ENCODE measurements around the gene EEFSEC.

The EEFSEC gene

DNA sequence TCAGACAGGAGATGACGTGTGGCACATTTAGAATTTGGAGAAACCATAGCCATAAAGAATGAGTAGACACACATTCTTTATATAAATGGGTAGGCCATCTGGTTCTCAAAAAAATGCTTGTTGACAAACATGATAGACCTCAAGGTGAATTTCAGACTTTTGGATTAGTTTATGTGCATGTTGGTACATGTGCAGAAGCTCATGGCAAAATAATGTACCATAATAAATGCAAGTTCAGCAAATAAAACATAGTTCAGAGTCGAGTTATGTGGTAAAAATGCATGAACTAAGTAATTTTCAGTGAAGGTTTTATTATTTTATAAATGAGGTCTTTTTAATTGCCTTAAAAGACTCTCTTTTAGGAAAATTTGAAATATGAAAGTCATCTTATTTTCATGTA is 24.6 kb downstream of the EEFSEC start:
- intact Hi-C loops (cut with DNase I), result loop anchor here (10.0 kb wide), 1 partner anchor 147 kb away; no protein-coding TSS in a partner anchor
- DNase-seq, result no peak

GRCh38 chr3:128178782-128179483 is 25.7 kb downstream of the EEFSEC start:
- intact Hi-C loops (cut with DNase I), result loop anchor here (10.0 kb wide), 1 partner anchor 146 kb away; no protein-coding TSS in a partner anchor

DNA sequence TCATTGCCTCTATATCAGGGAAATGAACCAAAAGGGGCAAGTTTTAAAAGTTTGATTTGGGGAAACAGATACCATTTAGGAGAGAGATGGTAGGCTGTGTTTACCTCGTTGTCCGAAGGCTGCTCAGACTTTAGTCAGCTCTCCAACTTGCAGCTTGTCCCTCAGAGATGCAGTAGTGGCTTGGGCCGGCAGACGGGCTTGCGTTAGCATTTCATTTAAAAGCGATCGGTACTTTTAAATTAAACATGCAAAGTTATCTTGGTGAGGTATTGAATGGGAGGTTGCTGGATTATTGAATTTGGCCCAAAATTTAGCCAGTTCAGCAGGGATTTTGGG is 26.2 kb downstream of the EEFSEC start:
- no peak for DNase-seq
- intact Hi-C loops (cut with DNase I), result loop anchor here (10.0 kb wide), 1 partner anchor 145 kb away; no protein-coding TSS in a partner anchor

More at GRCh38 chr3:128178782-128179483, 25.7 kb downstream of the EEFSEC start:
- no peak for DNase-seq

- intact Hi-C loops (cut with DNase I), result no loop called here
- no peak for DNase-seq
Measured at GRCh38 chr3:128180436-128180835, 27.2 kb downstream of the EEFSEC start.

- no peak for DNase-seq
- intact Hi-C loops (cut with DNase I), result no loop called here
Measured at GRCh38 chr3:128180913-128181312, 27.6 kb downstream of the EEFSEC start.

- no peak for DNase-seq
- intact Hi-C loops (cut with DNase I), result no loop called here
Measured at GRCh38 chr3:128182656-128183055, 29.4 kb downstream of the EEFSEC start.

DNA sequence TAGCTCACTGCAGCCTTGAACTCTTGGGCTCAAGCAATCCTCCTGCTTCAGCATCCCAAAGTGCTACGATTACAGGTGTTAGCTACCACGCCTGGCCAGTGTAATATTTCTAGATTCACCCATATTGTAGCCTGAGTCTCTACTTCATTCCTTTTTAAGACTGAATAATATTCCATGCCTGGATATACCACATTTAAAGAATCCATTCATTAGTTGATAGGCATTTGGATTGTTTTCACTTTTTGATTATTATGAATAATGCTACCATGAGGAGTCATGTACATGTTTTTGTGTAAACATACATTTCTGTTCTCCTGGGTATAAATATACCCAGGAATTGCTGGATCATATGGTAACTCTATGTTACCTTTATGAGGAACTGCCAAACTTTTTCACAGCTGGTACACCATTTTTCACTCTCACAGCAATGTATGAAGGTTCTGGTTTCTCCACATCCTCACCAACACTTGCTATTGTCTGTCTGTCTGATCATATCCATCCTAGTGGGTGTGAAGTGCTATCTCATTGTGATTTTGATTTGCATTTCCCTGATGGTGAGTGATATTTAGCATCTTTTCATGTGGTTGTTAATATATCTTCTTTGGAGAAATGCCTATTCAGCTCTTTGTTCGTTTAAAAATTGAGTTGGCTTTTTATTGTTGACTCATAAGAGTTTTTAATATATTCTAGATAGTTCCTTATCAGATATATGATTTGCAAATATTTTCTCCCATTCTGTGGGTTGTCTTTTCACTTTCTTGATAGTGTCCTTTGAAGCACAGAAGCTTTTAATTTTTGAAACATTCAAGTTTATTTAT is 32.6 kb downstream of the EEFSEC start:
- intact Hi-C loops (cut with DNase I), result no loop called here
- no peak for DNase-seq

DNA sequence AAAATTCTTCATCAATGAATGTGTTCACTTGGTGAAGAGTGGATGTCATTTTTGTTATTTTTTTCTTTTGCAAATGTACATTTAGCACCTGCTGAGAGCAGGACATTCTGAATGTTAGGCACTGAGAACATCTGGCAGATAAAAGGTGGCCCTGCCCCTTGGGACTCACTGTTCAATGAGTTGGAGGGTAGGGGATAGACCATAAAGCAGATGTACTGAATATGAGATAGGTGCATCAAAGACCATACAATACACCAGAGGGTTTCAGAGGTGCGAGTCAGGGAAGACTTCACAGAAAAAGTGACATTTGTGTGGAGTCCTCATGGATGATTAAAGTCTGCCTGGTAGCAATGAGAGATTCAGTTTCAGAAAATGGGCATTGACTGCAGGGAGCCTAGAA is 34.2 kb downstream of the EEFSEC start:
- intact Hi-C loops (cut with DNase I), result no loop called here
- no peak for DNase-seq

DNA sequence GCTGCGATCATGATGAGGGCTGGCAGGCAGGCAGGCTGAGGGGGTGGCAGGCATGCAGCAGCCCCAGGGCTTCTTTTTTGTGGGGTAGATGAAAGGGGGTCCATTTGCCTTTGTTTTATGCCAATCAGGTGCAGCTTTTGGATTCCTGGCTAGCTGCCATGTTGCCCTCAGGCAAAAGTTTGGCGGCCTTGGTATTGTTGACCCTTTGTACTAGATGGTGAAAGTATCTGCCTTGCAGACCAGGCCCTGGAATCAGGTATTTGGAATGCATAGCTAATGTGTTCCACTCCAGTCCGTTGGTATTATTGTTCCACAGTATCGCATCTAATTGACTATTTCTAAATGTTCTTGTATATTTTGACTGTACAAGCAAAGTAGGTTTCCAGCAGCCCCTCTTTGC is 35.0 kb downstream of the EEFSEC start:
- intact Hi-C loops (cut with DNase I), result no loop called here
- DNase-seq, result no peak

DNA sequence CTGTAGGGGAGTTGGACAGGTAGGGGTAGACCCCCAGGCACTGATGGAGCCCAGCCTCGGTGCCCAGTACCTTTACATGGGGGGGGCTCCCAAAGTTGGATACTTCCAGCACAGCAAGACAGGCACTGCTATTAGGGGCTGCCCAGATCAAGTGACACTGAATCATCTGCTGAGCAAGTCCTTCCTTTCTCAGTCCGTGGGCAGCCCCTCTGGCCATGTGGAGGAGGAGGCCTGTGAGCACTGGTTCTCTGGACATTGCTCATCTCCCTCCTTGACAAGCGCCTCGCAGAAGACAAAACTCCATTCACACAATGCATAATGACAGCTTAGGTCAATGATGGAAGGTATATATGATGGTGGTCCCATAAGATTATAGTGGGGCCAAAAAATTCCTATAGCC is 35.7 kb downstream of the EEFSEC start:
- DNase-seq, result no peak
- intact Hi-C loops (cut with DNase I), result no loop called here

DNA sequence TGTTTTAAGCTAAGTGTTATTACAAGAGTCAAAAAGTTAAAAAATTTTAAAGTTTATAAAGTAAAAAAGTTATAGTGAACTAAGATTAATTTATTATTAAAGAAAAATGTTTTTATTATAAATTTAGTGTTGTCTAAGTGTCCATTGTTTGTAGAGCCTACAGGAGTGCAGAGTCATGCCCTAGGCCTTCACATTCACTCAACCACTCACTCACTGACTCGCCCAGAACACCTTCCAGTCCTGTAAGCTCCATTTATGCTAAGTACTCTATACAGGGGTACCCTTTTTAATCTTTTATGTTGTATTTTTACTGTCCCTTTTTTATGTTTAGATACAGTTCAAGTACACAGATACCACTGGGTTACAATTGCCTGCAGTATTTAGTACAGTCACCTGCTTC is 37.2 kb downstream of the EEFSEC start:
- DNase-seq, result no peak
- intact Hi-C loops (cut with DNase I), result no loop called here

DNA sequence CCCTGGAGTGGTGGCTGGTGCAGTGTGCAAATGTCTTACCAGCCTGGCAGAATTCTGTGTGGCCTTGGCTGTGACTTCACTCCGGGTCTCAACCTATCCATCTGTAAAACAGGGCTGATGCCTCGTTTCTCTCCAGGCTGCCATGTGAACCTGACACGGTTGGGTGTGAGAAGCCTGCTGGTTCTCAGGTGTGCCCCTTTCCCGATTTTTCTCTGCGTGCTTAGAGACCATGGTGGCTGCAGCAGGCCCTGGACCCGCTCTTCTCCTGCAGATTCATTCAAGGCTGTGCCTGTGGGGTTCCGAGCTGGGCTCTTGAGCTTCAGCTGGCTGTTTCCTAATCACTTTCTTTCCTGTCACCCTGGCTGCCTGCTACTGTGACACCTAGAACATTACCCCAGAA is 38.9 kb downstream of the EEFSEC start:
- no peak for DNase-seq

GRCh38 chr3:128193168-128193567 is 39.9 kb downstream of the EEFSEC start:
- intact Hi-C loops (cut with DNase I), result no loop called here
- no peak for DNase-seq

More for the DNA sequence above, 38.9 kb downstream of the EEFSEC start:
- intact Hi-C loops (cut with DNase I), result no loop called here

GRCh38 chr3:128194843-128195242 is 41.6 kb downstream of the EEFSEC start:
- DNase-seq, result peak in 21 of 42 donors; percentile 12 to 71 (median 31)
- intact Hi-C loops (cut with DNase I), result no loop called here

DNA sequence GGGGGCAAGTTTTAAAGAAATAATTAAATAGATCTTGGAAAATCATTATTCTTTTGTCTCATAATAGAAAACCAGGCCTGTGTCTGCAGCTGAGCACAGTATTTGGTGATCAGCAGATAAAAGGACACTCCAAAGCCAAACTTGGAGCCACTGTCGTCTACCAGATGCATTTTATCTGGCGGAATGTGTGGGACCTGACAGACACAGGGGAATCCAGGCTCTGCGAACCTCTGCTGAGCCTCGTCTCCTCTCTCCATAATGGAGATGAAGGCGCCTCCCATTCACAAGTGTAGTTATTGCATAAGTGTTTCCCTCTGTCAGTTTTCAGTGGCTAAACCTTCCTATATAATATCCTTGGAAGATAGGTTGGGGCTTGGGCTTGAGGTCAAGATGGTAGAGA is 42.1 kb downstream of the EEFSEC start:
- no peak for DNase-seq
- intact Hi-C loops (cut with DNase I), result no loop called here

DNA sequence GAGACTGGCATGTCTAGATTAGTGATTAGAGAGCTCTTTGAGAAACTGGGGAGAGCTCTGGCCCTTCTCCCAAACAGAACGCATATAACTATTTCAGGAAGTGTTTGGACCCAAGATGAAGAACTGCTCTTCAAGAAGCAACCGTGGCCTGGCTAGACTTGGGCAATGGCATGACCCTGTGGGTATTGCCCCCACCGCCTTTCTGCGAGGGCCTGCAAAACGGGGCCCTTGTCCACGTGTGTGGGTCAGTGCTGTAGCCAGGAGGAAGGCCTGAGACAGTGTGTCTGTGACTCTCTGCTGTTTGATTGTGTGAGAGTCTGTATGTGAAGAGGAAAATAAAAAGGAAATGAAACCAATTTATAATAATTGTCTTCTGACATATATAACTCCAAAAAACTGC is 42.5 kb downstream of the EEFSEC start:
- intact Hi-C loops (cut with DNase I), result no loop called here
- peak in 15 of 42 donors; percentile 14 to 54 (median 30) for DNase-seq

GRCh38 chr3:128196647-128197046 is 43.4 kb downstream of the EEFSEC start:
- intact Hi-C loops (cut with DNase I), result no loop called here
- no peak for DNase-seq

- intact Hi-C loops (cut with DNase I), result no loop called here
- no peak for DNase-seq
Measured at GRCh38 chr3:128197855-128198254, 44.6 kb downstream of the EEFSEC start.

- intact Hi-C loops (cut with DNase I), result no loop called here
Measured at GRCh38 chr3:128198313-128198712, 45.0 kb downstream of the EEFSEC start.

GRCh38 chr3:128199110-128199509 is 45.8 kb downstream of the EEFSEC start:
- intact Hi-C loops (cut with DNase I), result no loop called here
- DNase-seq, result no peak

More at GRCh38 chr3:128198313-128198712, 45.0 kb downstream of the EEFSEC start:
- DNase-seq, result no peak

Data from head of caudate nucleus (tissue), 42 donors.